NCI-H345 (cell line): ENCODE data around the gene RAMACL.
"Not testable (repeated sequence)": the region's sequence is repeated elsewhere in the genome, so short reads cannot be mapped to it uniquely, and the experiment has no call there.

Experiments
- DNase-seq: peaks from one replicate; lab custom pipeline; 2025; lab: John Stamatoyannopoulos, UW

The RAMACL gene

GRCh38 chr6:166586424-166587156 is at the start of gene RAMACL:
Gene RAMACL, minus strand, starts transcription at chr6:166586678. Its CDS starts 201 bp downstream, at chr6:166586477.
- DNase-seq, result no peak

GRCh38 chr6:166635013-166635970 is 48.8 kb upstream of the RAMACL start:
- DNase-seq, result no peak

GRCh38 chr6:166634581-166634980 is 48.1 kb upstream of the RAMACL start:
- DNase-seq, result not testable (repeated sequence)

GRCh38 chr6:166633732-166634535 is 47.5 kb upstream of the RAMACL start:
- no peak for DNase-seq

- DNase-seq, result no peak
These were observed 46.3 kb upstream of the RAMACL start for GRCh38 chr6:166632731-166633130.

GRCh38 chr6:166630462-166630861 is 44.0 kb upstream of the RAMACL start:
- DNase-seq, result no peak

GRCh38 chr6:166629628-166630027 is 43.1 kb upstream of the RAMACL start:
- no peak for DNase-seq

- DNase-seq, result peak; percentile 80
These were observed 41.7 kb upstream of the RAMACL start for GRCh38 chr6:166627875-166628801.

- DNase-seq, result peak; percentile 99
These were observed 40.8 kb upstream of the RAMACL start, which contains the start of gene RPS6KA2 for GRCh38 chr6:166627033-166627874. Gene RPS6KA2, minus strand, starts transcription at chr6:166627251. Its CDS starts 232 bp downstream, at chr6:166627019.

- DNase-seq, result peak; percentile 54
These were observed 39.9 kb upstream of the RAMACL start for GRCh38 chr6:166626177-166627032.

GRCh38 chr6:166625356-166625755 is 38.9 kb upstream of the RAMACL start:
- DNase-seq, result no peak

GRCh38 chr6:166624275-166624674 is 37.8 kb upstream of the RAMACL start:
- DNase-seq, result no peak

GRCh38 chr6:166623318-166623717 is 36.8 kb upstream of the RAMACL start:
- no peak for DNase-seq

- no peak for DNase-seq
These were observed 34.6 kb upstream of the RAMACL start for GRCh38 chr6:166621114-166621540.

GRCh38 chr6:166620478-166621113 is 34.1 kb upstream of the RAMACL start:
- DNase-seq, result no peak

GRCh38 chr6:166619912-166620311 is 33.4 kb upstream of the RAMACL start:
- DNase-seq, result no peak

GRCh38 chr6:166618866-166619761 is 32.6 kb upstream of the RAMACL start:
- no peak for DNase-seq
